Amniotic stem cell (primary cell): Measurements from ENCODE around the gene PDK2.

Experiments used
- DNase-seq: peaks from one replicate; lab custom pipeline; 2025; lab: John Stamatoyannopoulos, UW

Gene PDK2

GRCh38 chr17:50100480-50100883 is 5.3 kb downstream of the PDK2 start:
- DNase-seq: no peak

- DNase-seq: no peak
Measured at GRCh38 chr17:50100921-50101345, 5.8 kb downstream of the PDK2 start.

- DNase-seq: no peak
Measured at GRCh38 chr17:50101346-50102163, 6.4 kb downstream of the PDK2 start.

- DNase-seq: no peak
Measured at GRCh38 chr17:50102164-50102991, 7.2 kb downstream of the PDK2 start.

GRCh38 chr17:50103252-50103651 is 8.1 kb downstream of the PDK2 start:
- no peak for DNase-seq

- no peak for DNase-seq
Measured at GRCh38 chr17:50103941-50104340, 8.8 kb downstream of the PDK2 start.

- no peak for DNase-seq
Measured at GRCh38 chr17:50105811-50106210, 10.7 kb downstream of the PDK2 start.

GRCh38 chr17:50106393-50107131 is 11.4 kb downstream of the PDK2 start:
- DNase-seq: no peak

- DNase-seq: peak; percentile 67
Measured at GRCh38 chr17:50107790-50108414, 12.8 kb downstream of the PDK2 start.

GRCh38 chr17:50108556-50108955 is 13.4 kb downstream of the PDK2 start:
- DNase-seq: no peak

- DNase-seq: no peak
Measured at GRCh38 chr17:50109207-50109606, 14.1 kb downstream of the PDK2 start.

- no peak for DNase-seq
Measured at GRCh38 chr17:50109785-50110184, 14.6 kb downstream of the PDK2 start.

GRCh38 chr17:50110591-50111349 is 15.6 kb downstream of the PDK2 start:
- no peak for DNase-seq

GRCh38 chr17:50111673-50112655 is 16.8 kb downstream of the PDK2 start:
- no peak for DNase-seq

- no peak for DNase-seq
Measured at GRCh38 chr17:50112694-50113093, 17.5 kb downstream of the PDK2 start.

- DNase-seq: no peak
Measured at GRCh38 chr17:50113624-50114320, 18.6 kb downstream of the PDK2 start.

- no peak for DNase-seq
Measured at GRCh38 chr17:50114401-50114800, 19.2 kb downstream of the PDK2 start.

- DNase-seq: no peak
Measured at GRCh38 chr17:50114849-50115357, 19.8 kb downstream of the PDK2 start.

GRCh38 chr17:50115756-50116155 is 20.6 kb downstream of the PDK2 start:
- DNase-seq: no peak
